Body of pancreas (tissue), 4 donors: ENCODE results near the gene CAMTA1. TPM values are rescaled to one million over a fixed set of nuclear protein-coding genes. Genes with fewer than 3 reads are reported as not detected.

Experiments
- ATAC-seq: fragments of 150-250 bp; one replicate; pipeline ENCODE4 v1.9.1; 2016
- DNase-seq, 4 donors: peaks; one replicate each; pipeline ENCODE4 v3.0.0-alpha.2; 2019
- H3K27ac ChIP-seq, 4 donors: fragments of 200-600 bp; sonication (generic); 1 replicate in 3 of 4; 2 replicates in 1 of 4; pipeline versions ENCODE4 v1.5.1 to v1.6.1; 2016 to 2019; ENCODE audit warnings: mild to moderate bottlenecking in 1 of 4, mixed read lengths in 1 of 4, moderate library complexity in 1 of 4
- H3K27me3 ChIP-seq, 2 donors: fragments of 200-600 bp; sonication (generic); one replicate each; pipeline ENCODE4 v1.6.0; 2016; ENCODE audit warnings: mild to moderate bottlenecking in 1 of 2
- H3K36me3 ChIP-seq, 2 donors: fragments of 200-600 bp; sonication (generic); replicated peaks in 1 of 2; 2 replicates each; pipeline ENCODE4 v1.5.1; 2016; ENCODE audit warnings: low read depth in 2 of 2; ENCODE audit not compliant: insufficient read depth in 1 of 2
- H3K4me1 ChIP-seq: fragments of 200-600 bp; sonication (generic); one replicate; pipeline ENCODE4 v1.6.0; 2016
- H3K4me3 ChIP-seq, 2 donors: fragments of 200-600 bp; sonication (generic); 1 replicate in 1 of 2; 2 replicates in 1 of 2; pipeline ENCODE4 v1.5.1; 2016 to 2019
- H3K9me3 ChIP-seq, 3 donors: fragments of 200-600 bp; sonication (generic); 1 replicate in 2 of 3; 2 replicates in 1 of 3; pipeline ENCODE4 v1.5.1; 2016
- CTCF ChIP-seq, 7 experiments: fragments of 450-650 bp in 4 of 7; fragments of 200-600 bp in 3 of 7; sonication (generic) in 3 of 7; IDR thresholded peaks; one replicate each; pipeline ENCODE4 v1.5.1; 2016 to 2019; ENCODE audit warnings: antibody characterized with exemption in 7 of 7
- POLR2A ChIP-seq, 3 donors: fragments of 450-650 bp; IDR thresholded peaks; one replicate each; pipeline ENCODE4 v1.6.1; 2016; ENCODE audit warnings: antibody characterized with exemption in 3 of 3, mild to moderate bottlenecking in 2 of 3
- WGBS, 2 donors: methylation state at CpG; one replicate each; pipeline ENCODE4 v1.1.5; 2017; 5-methylcytosine and 5-hydroxymethylcytosine counted together
- intact Hi-C: fragments of 100-400 bp; cut with DNase I; formaldehyde crosslinking; loops from one replicate; pipeline ENCODE4 v1.15.1; 2023
- total RNA-seq, 2 donors: library from RNA; depleted of rRNA; stranded (reverse); fragments of >200 nt; gene quantifications; one replicate each; pipeline ENCODE4 v1.1.0, GENCODE V29; 2016

The CAMTA1 gene
- total RNA-seq, 2 donors from 2014 or later = 36.3 to 59.7 TPM

- H3K9me3 ChIP-seq = no peaks in the 10 kb centered on the region
- WGBS, 2 donors = 95 to 96% methylated on average over 3 of the region's 3 CpGs
- H3K27ac ChIP-seq = no peak overlapping the region
- H3K4me1 ChIP-seq = no peaks in the 10 kb centered on the region
- intact Hi-C loops = no loop called here
- H3K36me3 ChIP-seq = no peaks in the 10 kb centered on the region
- H3K27me3 ChIP-seq = no peaks in the 10 kb centered on the region
- no peak for TF ChIP-seq POLR2A (IDR thresholded peaks at IDR 0.05)
- no peak for TF ChIP-seq CTCF (IDR thresholded peaks at IDR 0.05)
- ATAC-seq (no peak), DNase-seq (no peak)
- no peak overlapping the region for H3K4me3 ChIP-seq
Observed at GRCh38 chr1:7479571-7479970, 694.3 kb downstream of the CAMTA1 start.

GRCh38 chr1:7481194-7481593 is 695.9 kb downstream of the CAMTA1 start:
- 47 to 76% methylated on average over 3 of the region's 3 CpGs for WGBS, 2 donors
- no peak for DNase-seq
- H3K27me3 ChIP-seq = no peaks in the 10 kb centered on the region
- H3K27ac ChIP-seq = no peak overlapping the region
- TF ChIP-seq CTCF (IDR thresholded peaks at IDR 0.05) (no peak), POLR2A (IDR thresholded peaks at IDR 0.05) (no peak)
- ATAC-seq = no peak
- no peaks in the 10 kb centered on the region for H3K9me3 ChIP-seq
- H3K36me3 ChIP-seq = no peaks in the 10 kb centered on the region
- H3K4me3 ChIP-seq = no peak overlapping the region
- intact Hi-C loops = no loop called here
- H3K4me1 ChIP-seq = no peaks in the 10 kb centered on the region

GRCh38 chr1:7482077-7482476 is 696.8 kb downstream of the CAMTA1 start:
- TF ChIP-seq CTCF (IDR thresholded peaks at IDR 0.05) = no peak
- no peak for TF ChIP-seq POLR2A (IDR thresholded peaks at IDR 0.05)
- Histone ChIP-seq H3K36me3 (no peaks in the 10 kb centered on the region), H3K27ac (no peak overlapping the region), H3K27me3 (no peaks in the 10 kb centered on the region), H3K9me3 (no peaks in the 10 kb centered on the region), H3K4me1 (no peaks in the 10 kb centered on the region), H3K4me3 (no peak overlapping the region)
- no peak for DNase-seq
- intact Hi-C loops = no loop called here
- 81% methylated on average over 2 to 5 of the region's 6 CpGs for WGBS, 2 donors
- ATAC-seq = no peak

GRCh38 chr1:7482772-7483495 is 697.7 kb downstream of the CAMTA1 start:
- Histone ChIP-seq H3K4me3 (no peak overlapping the region), H3K36me3 (no peaks in the 10 kb centered on the region), H3K9me3 (no peaks in the 10 kb centered on the region), H3K27me3 (no peaks in the 10 kb centered on the region), H3K4me1 (no peaks in the 10 kb centered on the region), H3K27ac (no peak overlapping the region)
- DNase-seq = no peak
- no peak for ATAC-seq
- WGBS, 2 donors = 45 to 55% methylated on average over 8 to 10 of the region's 10 CpGs
- intact Hi-C loops = no loop called here
- TF ChIP-seq CTCF (IDR thresholded peaks at IDR 0.05) (no peak), POLR2A (IDR thresholded peaks at IDR 0.05) (no peak)
